Stimulated activated CD4-positive, alpha-beta T cell treated with anti-CD3 and anti-CD28 coated beads, TNF-alpha, amount 100 ng/mL, for 4 hours (primary cell): Measurements from ENCODE around the gene SASH1.

Experiments used
- DNase-seq, 3 experiments: peaks; one replicate each; pipeline ENCODE4 v3.0.0-alpha.2; 2020; ENCODE audit warnings: low read depth in 3 of 3

Gene SASH1

DNA sequence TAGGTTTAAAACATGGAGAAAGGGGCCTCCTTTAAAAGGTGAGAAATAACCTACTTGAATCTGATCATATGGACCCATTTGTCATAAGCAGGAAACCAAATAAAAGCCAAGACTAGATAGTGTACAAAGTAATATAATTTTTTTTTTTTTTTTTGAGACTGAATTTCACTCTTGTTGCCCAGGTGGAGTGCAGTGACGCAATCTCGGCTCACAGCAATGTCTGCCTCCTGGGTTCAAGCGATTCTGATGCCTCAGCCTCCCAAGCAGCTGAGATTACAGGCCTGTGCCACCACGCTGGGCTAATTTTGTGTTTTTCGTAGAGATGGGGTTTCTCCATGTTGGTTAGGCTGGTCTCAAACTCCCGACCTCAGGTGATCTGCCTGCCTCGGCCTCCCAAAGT is 89.2 kb downstream of the SASH1 start:
- no peak for DNase-seq

DNA sequence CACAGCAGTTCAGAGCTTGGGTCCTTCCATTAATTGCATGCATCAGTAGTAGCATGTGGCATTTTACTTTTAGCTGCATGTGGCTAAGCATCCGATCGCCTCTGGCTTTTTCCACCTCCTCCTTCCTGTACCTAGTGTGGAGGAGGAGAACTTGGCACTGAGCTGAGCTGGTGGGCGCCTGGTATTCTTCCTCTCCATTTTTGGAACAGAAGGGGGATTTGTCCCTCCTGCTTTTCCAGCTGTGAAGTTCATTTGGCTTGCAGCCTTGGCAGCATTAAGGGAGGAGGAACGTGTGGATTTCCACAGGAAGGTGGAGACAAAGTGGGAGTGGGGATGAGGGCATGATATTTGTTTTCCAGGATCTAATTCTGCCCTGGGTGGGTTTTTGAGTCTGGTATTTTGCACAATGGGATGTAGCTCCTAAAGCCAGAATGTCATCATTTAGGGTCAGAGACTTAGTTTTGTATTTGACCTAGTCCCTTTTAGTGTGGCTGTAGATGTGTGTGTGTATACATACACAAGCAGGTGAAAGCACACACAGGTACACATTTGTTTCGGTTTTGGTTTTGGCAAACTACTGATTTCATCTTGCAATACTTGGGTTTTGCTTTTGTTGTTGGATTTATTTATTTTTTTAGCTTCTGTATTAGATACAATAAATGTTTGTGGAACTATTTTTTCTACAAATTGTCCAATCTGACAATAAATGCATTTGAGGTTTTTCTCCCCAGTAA is 90.0 kb downstream of the SASH1 start:
- DNase-seq, result no peak

DNA sequence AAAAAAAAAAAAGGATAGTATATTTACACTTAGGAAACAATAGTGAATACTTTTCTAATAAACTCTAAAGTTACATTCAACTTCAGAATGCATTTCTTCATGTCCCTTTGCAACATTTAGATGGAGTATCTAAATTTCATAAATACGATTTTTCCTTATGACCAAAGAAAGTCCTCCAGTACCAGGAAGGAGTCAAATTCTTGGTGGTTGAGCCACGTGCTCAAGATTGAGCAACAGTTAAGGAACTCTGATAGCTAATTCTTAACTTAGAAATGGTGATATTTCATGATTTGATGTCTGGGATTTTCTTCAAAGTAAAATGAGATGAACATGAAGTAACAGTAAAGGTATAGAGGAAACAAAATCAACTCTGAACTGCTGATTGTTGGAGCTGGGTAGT is 92.7 kb downstream of the SASH1 start:
- no peak for DNase-seq

DNA sequence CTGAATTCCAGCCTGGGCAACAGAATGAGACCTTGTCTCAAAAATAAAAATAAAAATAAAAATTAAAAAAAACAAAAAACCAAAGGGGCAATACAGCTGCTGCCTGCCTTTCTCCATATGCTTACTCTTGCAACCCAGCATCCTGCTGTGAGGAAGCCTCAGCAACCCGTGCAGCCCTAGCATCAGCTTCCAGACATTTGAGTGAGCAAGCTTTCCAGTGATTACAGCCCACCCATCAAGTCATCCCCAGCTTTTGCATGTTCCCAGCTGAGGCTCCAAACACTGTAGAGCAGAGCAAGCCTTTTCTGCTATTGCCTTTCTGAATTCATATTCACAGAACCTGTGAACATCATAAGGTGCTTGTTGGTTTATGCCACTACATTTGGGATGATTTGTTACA is 93.8 kb downstream of the SASH1 start:
- DNase-seq, result no peak

DNA sequence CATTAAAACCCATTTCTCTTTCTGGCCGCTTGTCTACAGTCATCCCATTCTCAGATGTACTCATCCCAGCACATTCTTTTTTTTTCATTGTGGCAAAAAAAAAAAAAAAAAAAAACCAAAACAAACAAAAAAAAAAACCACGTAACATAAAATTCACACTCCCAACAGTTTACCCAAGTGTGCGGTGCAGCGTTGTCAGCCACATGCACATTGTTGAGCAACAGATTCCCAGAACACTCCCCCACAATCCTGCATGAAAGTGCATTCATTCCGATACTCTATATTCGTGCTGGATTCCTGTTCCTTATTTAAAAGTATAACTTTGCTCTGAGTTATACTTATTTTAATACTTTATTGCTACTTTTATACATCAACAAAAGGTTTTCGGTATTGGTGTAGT is 96.0 kb downstream of the SASH1 start:
- DNase-seq, result no peak

DNA sequence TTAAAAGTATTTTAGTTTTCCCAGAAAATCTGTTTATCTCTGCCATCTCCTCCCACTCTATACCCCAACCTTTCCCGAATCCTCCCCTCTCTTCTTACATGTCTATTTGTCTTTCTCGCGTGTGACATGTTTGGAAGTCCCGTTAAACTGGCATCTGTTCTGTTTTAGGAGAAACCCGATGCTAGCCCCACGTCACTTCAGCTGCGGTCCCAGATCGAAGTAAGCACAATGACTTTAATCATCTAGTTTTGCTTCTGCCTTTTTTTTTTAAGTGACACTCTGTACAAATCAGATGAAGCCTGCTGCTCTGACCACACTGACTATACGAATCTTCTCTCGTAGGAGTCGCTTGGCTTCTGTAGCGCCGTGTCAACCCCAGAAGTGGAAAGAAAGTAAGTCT is 97.4 kb downstream of the SASH1 start:
- DNase-seq, result no peak

DNA sequence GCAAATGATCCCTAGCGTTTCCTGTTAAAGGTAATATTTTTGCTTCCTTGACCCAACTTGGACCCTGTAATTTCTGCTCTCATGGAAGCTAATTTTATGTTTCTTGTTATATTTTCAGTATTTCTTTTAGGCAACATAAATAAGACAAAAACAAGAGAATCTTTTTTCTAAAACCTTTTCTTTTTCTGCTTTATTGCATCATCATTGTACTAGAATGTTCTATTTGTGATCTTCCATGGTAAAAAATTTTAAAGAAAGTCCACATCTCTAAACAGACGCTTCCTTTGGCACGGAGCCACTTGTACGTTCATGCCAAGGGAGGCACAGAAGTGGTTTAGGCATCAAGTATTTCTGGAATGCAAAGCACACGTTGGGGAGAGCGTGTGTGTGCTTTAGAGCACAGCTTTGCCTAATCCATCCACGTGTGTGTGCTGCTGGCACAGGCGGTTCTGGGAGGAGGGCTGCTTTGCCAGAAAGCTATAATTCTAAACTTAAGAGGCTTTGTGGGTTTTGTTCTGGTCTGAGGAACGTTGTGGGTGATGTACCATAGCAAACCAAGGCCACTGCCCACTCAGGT is 98.3 kb downstream of the SASH1 start:
- DNase-seq, result no peak

DNA sequence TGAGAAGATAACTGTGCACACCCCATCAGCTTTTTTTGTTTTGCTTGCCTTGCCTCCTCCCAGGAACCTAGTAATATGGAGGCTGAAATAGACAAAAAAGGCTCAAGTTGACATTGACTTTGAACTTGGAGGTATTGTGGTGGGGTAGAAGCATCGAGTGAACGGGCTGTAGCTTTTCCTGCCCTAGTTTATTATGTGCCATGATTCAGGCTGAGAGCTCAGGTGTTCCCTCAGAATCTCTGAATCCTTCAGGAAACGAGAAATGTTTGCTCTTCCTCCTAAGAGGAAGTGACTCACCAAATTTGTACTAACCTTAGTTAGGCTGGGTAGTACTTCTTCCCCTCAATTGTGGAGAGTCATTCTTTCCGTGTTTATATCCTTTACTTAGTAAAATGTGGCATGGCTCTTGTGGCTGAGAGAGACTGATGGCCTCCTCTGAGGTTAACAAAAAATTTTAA is 98.8 kb downstream of the SASH1 start:
- no peak for DNase-seq

DNA sequence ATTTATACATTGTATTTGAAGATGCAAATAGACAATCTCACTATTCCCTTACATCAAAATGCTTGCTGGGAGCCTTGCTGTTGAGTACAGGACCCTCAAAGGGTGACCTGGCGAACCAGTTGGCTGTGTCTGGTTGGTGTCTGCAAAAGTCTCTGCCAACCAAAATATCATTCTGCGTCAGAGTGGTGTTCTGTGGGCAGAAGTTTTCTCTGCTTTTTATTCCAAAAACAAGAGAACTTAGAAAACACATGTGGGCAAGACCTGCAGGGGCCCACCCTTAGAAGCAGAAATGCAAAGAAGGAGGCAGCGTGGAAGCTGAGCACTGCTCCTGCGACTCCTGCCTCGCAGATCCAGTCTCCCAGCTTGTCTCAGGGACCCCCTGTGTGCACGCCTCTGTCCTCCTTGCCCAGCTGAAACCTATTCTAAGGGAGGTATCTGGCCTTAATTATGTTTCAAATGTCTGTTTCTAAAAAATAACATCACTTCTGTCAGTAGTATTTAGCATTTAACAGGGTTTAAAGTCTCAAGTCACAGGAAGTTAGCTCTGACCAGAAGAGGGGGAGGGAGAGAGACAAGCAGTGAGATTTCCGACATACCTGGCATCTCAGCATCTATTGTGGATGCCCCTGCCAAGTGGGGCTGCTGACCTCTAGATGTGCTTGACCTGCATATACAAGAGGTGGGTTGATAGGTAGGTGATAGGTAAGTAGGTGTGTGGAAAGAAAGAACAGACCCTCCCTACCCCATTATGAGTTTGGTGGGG is 101.3 kb downstream of the SASH1 start:
- DNase-seq, result no peak

DNA sequence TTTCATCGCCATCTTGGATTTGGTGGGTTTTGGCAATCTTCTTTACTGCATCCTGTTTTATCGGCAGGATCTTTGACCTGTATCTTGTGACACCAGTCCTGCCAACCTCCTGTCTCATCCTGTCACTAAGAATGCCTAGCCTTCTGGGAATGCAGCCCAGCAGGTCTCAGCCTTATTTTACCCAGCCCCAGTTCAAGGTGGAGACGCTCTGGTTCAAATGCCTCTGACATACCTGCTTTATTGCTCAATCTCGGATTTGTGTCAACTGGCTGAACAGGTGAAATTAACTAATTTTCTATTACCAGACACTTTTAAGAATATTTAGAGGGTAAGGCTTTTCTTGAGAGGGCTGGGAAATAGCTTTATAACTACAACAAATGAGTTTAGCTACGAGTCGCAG is 102.5 kb downstream of the SASH1 start:
- DNase-seq, result no peak

DNA sequence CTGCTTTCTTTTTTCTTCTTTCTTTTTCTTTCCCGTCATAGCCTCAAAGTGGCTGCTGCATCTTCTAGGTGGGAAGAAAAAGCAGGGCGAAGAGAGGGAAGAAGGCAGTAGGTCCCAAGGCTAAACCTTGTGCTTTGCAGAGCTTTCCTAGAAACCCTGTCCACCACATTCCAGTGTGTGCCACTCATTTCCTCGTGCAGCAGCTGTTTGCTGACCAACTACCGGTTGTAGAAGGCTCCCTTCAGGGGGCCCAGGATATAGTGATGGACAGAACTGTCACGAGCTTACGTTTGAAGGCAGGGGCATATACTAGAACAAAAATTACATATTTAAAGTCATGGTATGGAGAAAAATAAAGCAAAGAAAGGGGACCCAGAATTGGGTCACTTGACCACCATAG is 103.0 kb downstream of the SASH1 start:
- no peak for DNase-seq

DNA sequence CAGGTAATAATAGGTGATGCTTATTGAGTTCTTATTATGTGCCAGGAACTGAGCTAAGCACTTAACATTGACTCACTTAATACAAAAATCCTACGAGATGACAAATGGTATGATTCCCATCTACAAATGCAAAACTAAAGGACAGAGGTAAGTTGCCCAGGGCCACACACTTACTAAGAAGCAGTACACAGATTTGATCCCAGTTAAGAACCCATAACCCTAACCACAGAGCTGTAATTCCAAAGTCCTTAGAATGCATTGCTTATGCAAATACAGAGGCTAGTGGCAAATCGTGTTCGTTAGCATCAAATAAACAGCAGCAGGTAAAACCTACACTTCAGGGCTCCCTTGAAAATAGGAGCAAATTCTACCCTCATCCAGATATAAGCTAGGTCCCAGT is 104.0 kb downstream of the SASH1 start:
- DNase-seq, result no peak

DNA sequence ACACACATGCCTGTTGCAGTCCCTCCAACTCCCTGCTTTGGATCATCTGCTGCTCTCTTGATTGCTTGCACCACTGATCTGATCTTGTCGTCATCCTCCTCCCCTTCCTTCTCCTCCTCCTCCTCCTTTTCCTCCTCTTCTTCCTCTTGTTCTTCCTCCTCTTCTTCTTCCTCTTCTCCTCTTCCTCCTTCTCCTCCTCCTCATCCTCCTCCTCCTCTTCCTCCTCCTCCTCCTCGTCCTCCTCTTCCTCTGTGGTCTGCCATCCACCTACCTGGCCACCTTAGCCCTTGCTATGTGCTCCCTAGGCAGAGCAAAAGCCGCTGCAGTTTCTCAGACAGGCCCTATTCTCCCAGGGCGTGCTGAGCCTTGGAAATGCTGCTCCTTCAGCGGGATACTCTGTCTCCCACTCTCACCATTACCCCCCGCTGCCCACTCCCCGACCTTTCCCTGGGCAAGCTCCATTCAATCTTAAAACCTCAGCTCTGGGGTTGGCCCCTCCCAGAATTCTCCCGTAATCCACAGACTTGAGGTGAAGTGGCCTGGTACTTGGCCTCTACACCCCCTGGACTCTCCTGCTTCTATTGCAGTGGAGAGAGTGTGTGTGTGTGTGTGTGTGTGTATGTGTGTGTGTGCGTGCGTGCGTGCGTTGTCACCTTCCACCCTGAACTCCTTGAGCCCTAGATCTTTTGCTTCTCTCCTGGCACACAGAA is 105.0 kb downstream of the SASH1 start:
- DNase-seq, result no peak

DNA sequence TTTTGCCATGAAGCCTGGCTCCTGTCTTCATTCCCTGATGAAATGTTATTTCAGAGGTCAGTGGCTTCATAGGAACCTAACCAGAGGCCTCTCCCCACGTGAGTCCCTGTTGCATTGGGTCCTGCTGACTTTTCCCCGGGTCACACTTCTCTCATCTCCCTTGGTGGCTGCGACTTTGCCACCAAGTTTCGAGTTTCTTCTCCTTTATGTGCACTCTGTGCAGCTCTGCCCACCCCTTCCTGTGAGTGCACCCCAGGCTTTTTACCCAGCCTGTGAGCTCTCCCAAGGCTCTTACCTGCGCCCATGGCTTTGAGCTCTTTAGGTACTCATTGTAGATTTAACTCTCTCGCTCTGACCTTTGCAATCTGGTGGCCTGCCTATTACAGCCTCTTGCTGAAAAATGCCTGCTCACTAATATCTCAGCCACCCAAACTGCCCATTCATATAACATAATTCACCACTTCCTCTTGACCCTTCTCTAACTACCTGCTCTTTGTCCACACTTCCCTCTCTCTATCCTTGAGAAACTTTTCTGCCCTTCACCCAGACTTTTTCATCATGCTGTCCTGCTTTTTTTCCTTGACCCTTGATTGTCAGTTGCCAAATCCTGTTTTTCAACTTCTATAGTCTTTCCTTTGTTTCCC is 105.9 kb downstream of the SASH1 start:
- DNase-seq, result no peak

DNA sequence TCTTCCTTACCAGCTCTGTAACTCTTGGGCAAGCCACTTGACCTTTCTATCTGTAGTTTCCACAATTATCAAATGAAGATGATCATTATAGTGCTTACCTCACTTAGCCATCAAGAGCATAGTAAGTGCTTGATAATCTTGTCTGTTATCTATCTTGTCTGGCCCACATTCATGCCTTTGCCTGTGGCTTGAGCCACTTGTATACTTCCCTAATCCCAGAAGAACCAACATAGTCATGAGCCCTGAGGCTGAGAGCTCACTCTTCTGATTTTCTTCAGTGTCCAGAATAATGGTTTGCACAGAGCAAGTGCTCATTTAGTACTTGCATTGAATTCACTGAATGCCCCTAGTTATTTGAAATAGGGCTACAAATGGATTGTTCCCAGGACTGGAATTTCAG is 108.2 kb downstream of the SASH1 start:
- DNase-seq, result no peak

DNA sequence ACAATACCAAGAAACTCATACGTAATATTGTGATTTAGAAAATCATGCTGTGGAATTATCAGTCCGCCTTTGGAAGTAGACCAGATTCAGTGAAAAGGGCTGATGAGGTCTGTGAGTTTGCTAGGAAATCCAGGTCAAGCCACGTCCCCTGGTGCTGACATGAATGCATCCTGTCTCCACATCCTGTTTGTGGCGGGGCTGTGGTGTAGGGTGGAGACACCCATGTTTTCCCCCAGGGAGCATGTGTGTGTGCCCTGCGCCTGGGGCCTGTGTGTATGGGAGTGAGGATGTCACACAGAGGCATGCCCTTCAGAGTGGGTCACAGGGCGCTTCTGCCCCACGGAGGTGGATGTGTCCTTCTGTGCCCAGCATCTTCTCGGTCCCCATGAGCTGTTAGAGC is 109.1 kb downstream of the SASH1 start:
- DNase-seq, result no peak

DNA sequence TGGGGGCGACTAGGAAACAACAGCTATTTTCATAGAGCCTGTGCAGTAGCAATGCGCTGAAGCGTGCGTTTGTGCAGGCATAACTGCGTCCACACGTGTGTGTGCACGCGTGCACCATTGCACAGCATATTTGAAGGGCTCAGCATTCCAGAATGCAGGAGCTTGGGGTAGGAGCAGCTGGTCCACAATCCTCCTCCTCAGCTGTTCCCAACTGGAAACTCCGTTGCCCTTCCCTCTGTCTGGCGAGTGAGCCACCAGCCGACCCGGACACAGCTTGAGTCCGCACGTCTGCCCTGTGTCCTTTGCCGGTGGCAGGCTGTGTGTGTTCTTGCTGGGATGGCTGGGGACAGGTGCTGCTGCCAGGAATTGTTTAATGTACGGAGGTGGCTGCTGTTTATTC is 110.2 kb downstream of the SASH1 start:
- no peak for DNase-seq

DNA sequence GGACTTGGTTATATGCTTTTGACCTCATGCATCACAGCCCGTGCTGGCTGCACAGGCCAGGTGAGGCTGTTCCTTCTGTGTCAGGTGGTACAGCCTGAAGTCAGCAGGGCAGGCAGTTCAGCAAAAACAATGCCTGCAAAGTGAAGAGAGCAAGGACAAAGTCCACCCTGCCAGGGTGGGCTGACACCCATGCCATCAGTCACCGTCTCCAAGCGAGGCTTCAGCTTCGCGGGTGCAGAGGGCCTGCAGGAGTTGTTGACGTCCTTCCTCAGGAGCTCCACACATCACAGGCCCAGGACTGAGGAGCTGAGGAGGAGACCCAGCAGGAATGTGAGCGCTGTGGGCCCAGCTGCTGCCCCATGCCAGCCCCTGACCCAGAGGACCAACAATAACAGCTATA is 111.3 kb downstream of the SASH1 start:
- no peak for DNase-seq

DNA sequence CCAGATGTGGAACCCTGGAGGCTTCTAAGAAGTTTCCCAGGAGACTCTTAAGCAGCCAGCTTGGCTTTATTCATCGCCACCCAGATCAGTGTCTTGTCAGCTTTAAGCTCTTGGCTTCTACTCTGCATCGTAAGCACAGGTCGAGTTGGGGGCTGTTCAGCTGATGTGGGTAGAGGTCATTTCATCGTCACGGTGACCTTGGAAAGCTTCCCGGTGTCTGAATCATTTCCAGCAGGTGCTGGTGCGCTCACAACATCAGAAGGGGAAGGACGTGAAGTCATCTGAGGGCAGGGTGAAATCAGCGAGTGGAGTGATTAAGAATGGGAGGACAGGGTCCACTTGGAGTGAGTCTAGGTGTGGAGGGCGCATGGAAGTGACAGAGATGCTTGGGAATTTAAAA is 112.6 kb downstream of the SASH1 start:
- no peak for DNase-seq

DNA sequence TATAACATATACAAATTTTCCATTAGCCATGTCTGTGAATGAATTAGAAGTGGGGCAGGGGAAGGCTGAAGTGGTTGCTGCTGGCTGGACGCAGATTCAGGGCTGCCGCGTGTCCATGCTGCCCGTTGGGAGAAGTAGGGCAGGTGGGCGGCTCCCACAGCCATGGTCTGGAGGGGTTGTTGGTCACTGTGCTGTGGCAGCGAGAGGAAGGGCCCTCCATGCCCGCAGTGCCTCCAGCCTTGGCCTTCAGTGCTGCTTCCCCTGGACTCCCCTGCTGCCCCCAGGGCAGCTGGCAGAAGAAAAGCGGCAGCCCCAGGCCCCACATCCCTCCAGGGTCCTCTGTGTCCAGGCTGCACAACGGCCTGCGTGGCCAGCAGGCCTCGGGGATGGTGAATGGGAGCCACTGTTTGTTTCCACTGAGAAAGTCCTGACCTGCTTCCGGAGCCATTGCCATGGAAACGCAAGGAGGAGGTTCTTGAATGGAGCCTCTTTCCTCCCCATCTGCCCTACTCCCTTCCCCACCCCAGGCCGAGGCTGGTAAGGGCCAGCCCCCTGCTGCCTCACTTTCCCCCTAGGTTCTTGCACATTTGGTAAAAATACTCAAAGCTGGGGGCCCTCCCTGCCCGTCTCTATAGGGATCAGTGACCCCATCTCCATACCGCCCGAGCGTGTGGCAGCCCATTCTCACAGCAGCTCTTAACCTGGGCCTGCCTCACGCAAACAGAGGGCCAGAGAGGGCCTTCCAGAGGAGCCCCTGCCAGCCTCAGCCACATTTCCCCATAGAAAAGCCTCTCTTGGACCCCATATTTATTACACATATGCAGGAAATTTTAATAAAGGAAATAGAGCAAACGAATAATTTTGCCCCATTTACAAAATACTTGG is 113.3 kb downstream of the SASH1 start:
- DNase-seq, result no peak
